Peyer's patch (tissue), 4 donors: ENCODE measurements around the gene ARHGAP26. TPM values are rescaled to one million over a fixed set of nuclear protein-coding genes. Genes with fewer than 3 reads are reported as not detected.

ENCODE experiments used
- DNase-seq, 3 donors: peaks; one replicate each; pipeline ENCODE4 v3.0.0-alpha.2; 2017 to 2019
- H3K27ac ChIP-seq, 4 donors: fragments of 200-600 bp; sonication (generic); one replicate each; pipeline ENCODE4 v1.5.1; 2016 to 2019
- H3K27me3 ChIP-seq, 2 donors: fragments of 200-600 bp; sonication (generic); one replicate each; pipeline ENCODE4 v1.5.1; 2019
- H3K36me3 ChIP-seq, 3 donors: fragments of 200-600 bp; sonication (generic); one replicate each; pipeline ENCODE4 v1.5.1; 2016 to 2019
- H3K4me1 ChIP-seq, 4 donors: fragments of 200-600 bp; sonication (generic); one replicate each; pipeline ENCODE4 v1.5.1; 2016 to 2019
- H3K4me3 ChIP-seq, 4 donors: fragments of 200-600 bp; sonication (generic); 1 replicate in 3 of 4; 2 replicates in 1 of 4; pipeline ENCODE4 v1.5.1; 2016 to 2019; ENCODE audit warnings: mild to moderate bottlenecking in 1 of 4
- H3K9me3 ChIP-seq, 4 donors: fragments of 200-600 bp; sonication (generic); one replicate each; pipeline ENCODE4 v1.5.1; 2016 to 2019; ENCODE audit warnings: mild to moderate bottlenecking in 1 of 4
- POLR2A ChIP-seq, 2 donors: fragments of 450-650 bp; IDR thresholded peaks; one replicate each; pipeline ENCODE4 v1.5.1; 2017; ENCODE audit warnings: antibody characterized with exemption in 2 of 2, mild to moderate bottlenecking in 2 of 2, moderate library complexity in 2 of 2
- total RNA-seq, 4 donors: library from RNA; depleted of rRNA; stranded (reverse); fragments of >200 nt; gene quantifications; one replicate each; pipeline ENCODE4 v1.1.0, GENCODE V29; 2016
- TF ChIP-seq, protein P1 (sequence below), 6 experiments: fragments of 450-650 bp in 4 of 6; fragments of 200-600 bp in 2 of 6; sonication (generic) in 1 of 6; IDR thresholded peaks; one replicate each; pipeline ENCODE4 v1.5.1; 2017 to 2019; ENCODE audit warnings: antibody characterized with exemption in 6 of 6, mild to moderate bottlenecking in 3 of 6, moderate library complexity in 1 of 6

The ARHGAP26 gene
- total RNA-seq, 4 donors from 2014 or later = 60.1 to 180 (median 126) TPM

GRCh38 chr5:142930395-142931110 is 160.4 kb downstream of the ARHGAP26 start:
- Histone ChIP-seq H3K36me3 (peaks cover 0 to 12% (median 0%) of the 10 kb centered on the region in 3 donors), H3K27me3 (no peaks in the 10 kb centered on the region), H3K4me3 (no peak overlapping the region), H3K4me1 (no peaks in the 10 kb centered on the region), H3K27ac (no peak overlapping the region), H3K9me3 (no peaks in the 10 kb centered on the region)
- DNase-seq = no peak
- no peak for TF ChIP-seq POLR2A (IDR thresholded peaks at IDR 0.05)
- TF ChIP-seq, protein P1, sequence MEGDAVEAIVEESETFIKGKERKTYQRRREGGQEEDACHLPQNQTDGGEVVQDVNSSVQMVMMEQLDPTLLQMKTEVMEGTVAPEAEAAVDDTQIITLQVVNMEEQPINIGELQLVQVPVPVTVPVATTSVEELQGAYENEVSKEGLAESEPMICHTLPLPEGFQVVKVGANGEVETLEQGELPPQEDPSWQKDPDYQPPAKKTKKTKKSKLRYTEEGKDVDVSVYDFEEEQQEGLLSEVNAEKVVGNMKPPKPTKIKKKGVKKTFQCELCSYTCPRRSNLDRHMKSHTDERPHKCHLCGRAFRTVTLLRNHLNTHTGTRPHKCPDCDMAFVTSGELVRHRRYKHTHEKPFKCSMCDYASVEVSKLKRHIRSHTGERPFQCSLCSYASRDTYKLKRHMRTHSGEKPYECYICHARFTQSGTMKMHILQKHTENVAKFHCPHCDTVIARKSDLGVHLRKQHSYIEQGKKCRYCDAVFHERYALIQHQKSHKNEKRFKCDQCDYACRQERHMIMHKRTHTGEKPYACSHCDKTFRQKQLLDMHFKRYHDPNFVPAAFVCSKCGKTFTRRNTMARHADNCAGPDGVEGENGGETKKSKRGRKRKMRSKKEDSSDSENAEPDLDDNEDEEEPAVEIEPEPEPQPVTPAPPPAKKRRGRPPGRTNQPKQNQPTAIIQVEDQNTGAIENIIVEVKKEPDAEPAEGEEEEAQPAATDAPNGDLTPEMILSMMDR (IDR thresholded peaks at IDR 0.05) = no peak

DNA sequence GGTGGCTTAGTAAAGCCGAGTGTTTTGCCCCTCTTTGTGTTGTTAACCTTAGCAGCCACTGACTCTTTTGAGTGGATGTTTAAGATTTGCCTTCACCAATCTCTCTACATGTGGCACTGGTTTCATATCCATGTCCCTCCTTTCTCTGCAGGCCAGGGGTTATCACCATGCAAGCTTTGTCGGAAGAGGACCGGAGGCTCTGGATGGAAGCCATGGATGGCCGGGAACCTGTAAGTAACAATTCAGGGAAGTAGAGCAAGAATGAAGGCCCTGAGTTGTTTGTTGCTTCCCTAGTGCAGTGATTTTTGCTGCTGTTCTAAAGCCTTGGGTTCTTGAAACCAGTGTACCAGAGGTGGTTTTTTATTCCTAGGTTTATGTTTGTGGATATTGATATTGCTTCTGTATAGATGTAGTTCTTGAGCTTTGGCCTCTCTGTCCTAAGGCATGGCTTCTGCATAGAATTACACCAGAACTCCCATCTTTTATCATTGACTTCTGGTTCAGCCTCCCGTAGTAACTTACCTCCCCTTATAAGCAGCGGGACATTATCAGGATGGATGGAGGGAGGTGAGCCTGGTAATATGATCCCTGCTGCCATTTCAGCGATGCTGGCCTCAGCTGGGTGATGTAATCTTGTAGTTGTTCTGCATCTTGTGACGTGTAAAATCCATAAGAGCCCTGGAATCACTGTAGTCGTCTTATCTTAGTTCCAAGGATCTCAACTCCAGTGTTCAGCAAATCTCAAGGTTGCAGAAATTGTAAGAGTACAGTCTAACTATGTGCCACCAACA is 161.9 kb downstream of the ARHGAP26 start:
- no peak for DNase-seq
- no peaks in the 10 kb centered on the region for H3K4me1 ChIP-seq
- TF ChIP-seq, protein P1 (IDR thresholded peaks at IDR 0.05) = no peak
- TF ChIP-seq POLR2A (IDR thresholded peaks at IDR 0.05) = no peak
- peaks cover 0 to 12% (median 0%) of the 10 kb centered on the region in 3 donors for H3K36me3 ChIP-seq
- H3K9me3 ChIP-seq = no peaks in the 10 kb centered on the region
- no peak overlapping the region for H3K27ac ChIP-seq
- H3K4me3 ChIP-seq = no peak overlapping the region
- H3K27me3 ChIP-seq = no peaks in the 10 kb centered on the region

DNA sequence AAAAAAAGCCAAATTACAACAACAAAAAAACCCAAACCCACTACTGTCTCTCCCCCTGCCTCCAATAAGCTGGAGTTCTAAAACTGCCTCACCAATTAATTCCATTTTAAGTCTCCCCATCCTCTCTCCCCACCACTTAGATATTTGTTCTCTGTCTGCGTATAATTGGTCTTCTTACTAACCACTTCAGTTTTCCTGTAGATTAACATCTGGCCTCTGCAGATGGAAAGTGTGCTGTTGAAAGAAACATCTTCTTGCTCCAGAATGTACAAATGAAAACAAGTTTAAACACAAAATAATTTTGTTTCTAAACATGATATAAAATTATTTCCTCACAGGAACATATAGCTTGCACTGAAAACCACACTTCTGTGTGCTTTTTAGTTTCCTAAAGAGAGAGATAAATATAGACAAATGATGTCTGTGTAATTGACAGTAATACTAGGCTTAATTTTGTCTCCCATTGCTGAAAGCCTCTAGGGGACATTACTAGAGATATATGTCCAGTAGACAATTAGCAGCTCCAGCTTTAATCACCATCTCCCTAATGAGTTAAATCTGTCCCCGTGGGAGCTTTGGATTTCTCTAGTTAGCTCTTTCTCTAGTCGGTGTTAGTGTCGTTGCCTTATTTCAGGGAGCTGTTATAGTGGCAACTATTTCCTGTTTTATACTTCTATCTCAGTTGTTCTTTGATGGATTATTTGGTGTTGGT is 164.0 kb downstream of the ARHGAP26 start:
- no peaks in the 10 kb centered on the region for H3K9me3 ChIP-seq
- DNase-seq = no peak
- peaks cover 0 to 17% (median 0%) of the 10 kb centered on the region in 3 donors for H3K36me3 ChIP-seq
- no peak overlapping the region for H3K27ac ChIP-seq
- no peaks in the 10 kb centered on the region for H3K27me3 ChIP-seq
- H3K4me3 ChIP-seq = no peak overlapping the region
- TF ChIP-seq, protein P1 (IDR thresholded peaks at IDR 0.05) = no peak
- TF ChIP-seq POLR2A (IDR thresholded peaks at IDR 0.05) = no peak
- peaks cover 0 to 2% (median 0%) of the 10 kb centered on the region in 4 donors for H3K4me1 ChIP-seq

- H3K4me3 ChIP-seq = no peak overlapping the region
Observed at GRCh38 chr5:142935014-142935413, 164.8 kb downstream of the ARHGAP26 start.

GRCh38 chr5:142937374-142937773 is 167.2 kb downstream of the ARHGAP26 start:
- no peak for TF ChIP-seq POLR2A (IDR thresholded peaks at IDR 0.05)
- TF ChIP-seq, protein P1 (IDR thresholded peaks at IDR 0.05) = no peak

More at GRCh38 chr5:142935014-142935413, 164.8 kb downstream of the ARHGAP26 start:
- no peaks in the 10 kb centered on the region for H3K27me3 ChIP-seq
- no peak for TF ChIP-seq POLR2A (IDR thresholded peaks at IDR 0.05)
- H3K36me3 ChIP-seq = peaks cover 0 to 17% (median 0%) of the 10 kb centered on the region in 3 donors
- no peak for DNase-seq
- H3K27ac ChIP-seq = no peak overlapping the region
- H3K9me3 ChIP-seq = no peaks in the 10 kb centered on the region
- peaks cover 0 to 2% (median 0%) of the 10 kb centered on the region in 4 donors for H3K4me1 ChIP-seq

More at GRCh38 chr5:142937374-142937773, 167.2 kb downstream of the ARHGAP26 start:
- H3K4me3 ChIP-seq = no peak overlapping the region
- H3K27ac ChIP-seq = no peak overlapping the region
- peaks cover 0 to 2% (median 0%) of the 10 kb centered on the region in 4 donors for H3K4me1 ChIP-seq
- H3K27me3 ChIP-seq = no peaks in the 10 kb centered on the region
- no peak for DNase-seq
- H3K36me3 ChIP-seq = peaks cover 0 to 9% (median 0%) of the 10 kb centered on the region in 3 donors
- H3K9me3 ChIP-seq = no peaks in the 10 kb centered on the region
